Epithelial cell of prostate (primary cell): ENCODE data around the gene PEX11A.

Experiments
- DNase-seq: peaks from one replicate; pipeline ENCODE4 v3.0.0-alpha.2; 2011; ENCODE audit warnings: low read depth, low spot score
- H3K27ac ChIP-seq: fragments of 450-650 bp; 2 replicates; pipeline ENCODE4 v1.5.1; 2017; ENCODE audit warnings: mild to moderate bottlenecking

Gene PEX11A

GRCh38 chr15:89632563-89633430 is 57.8 kb downstream of the PEX11A start:
- no peak for DNase-seq
- H3K27ac ChIP-seq = no peak overlapping the region

GRCh38 chr15:89631902-89632264 is 58.7 kb downstream of the PEX11A start:
- DNase-seq = no peak

More at GRCh38 chr15:89631902-89632264, 58.7 kb downstream of the PEX11A start:
- H3K27ac ChIP-seq = no peak overlapping the region
